ENCODE data around the gene CCK. TPM values are rescaled to one million over a fixed set of nuclear protein-coding genes. Genes with fewer than 3 reads are reported as not detected.
A peak's percentile ranks its signal among the peaks of the same experiment; 100 is the strongest.

CCK gene
- total RNA-seq, 1 experiment from 2014 or later = not detected

GRCh38 chr3:42213417-42213816, 52.6 kb downstream of the CCK start:
- H3K4me1 ChIP-seq (ENCODE audit: insufficient read depth, low read length) = peaks cover 15% of the 10 kb centered on the region; the same call in 1 of the 2 replicates
- ChIA-PET POLR2A (ENCODE audit: unreplicated experiment) (no interaction called here), CTCF (no interaction called here)
- no peak overlapping the region for H3K9ac ChIP-seq (ENCODE audit: low read length)
- H2AFZ ChIP-seq (ENCODE audit: low read length) = no peak overlapping the region
- no peaks in the 10 kb centered on the region for H4K20me1 ChIP-seq (ENCODE audit: low read length)
- H3K27ac ChIP-seq (ENCODE audit: low read length) = no peak overlapping the region
- no peaks in the 10 kb centered on the region for H3K79me2 ChIP-seq (ENCODE audit: low read length)
- intact Hi-C loops (cut with micrococcal nuclease) = no loop called here
- H3K27me3 ChIP-seq (ENCODE audit: low read length) = no peaks in the 10 kb centered on the region
- ATAC-seq = peak; percentile 58
- no peak for DNase-seq
- H3K9me2 ChIP-seq (replicated peaks; ENCODE audit: low read length) = no peaks in the 10 kb centered on the region
- TF ChIP-seq EZH2 (IDR thresholded peaks at IDR 0.05; ENCODE audit: low read length, unreplicated experiment) (no peak), CTCF (conservative IDR thresholded peaks at IDR 0.05; ENCODE audit: low read depth, low read length) (no peak), EZH2phosphoT487 (IDR thresholded peaks at IDR 0.05; ENCODE audit: borderline replicate concordance, low read length) (no peak)
- no peak overlapping the region for H3K4me3 ChIP-seq (ENCODE audit: low read length)
- no peaks in the 10 kb centered on the region for H3K9me3 ChIP-seq (ENCODE audit: low read length)
- no TSS peak for BruUV-seq (replicated peaks)
- no peak overlapping the region for H3K4me2 ChIP-seq (ENCODE audit: low read length)
- no peaks in the 10 kb centered on the region for H3F3A ChIP-seq (ENCODE audit: low read length, unreplicated experiment)
- no peaks in the 10 kb centered on the region for H3K36me3 ChIP-seq (ENCODE audit: low read depth, low read length)

GRCh38 chr3:42210726-42211125, 55.3 kb downstream of the CCK start:
- Histone ChIP-seq H3K4me2 (ENCODE audit: low read length) (no peak overlapping the region), H3K4me1 (ENCODE audit: insufficient read depth, low read length) (peaks cover 15% of the 10 kb centered on the region; the same call in 1 of the 2 replicates), H3K9me3 (ENCODE audit: low read length) (no peaks in the 10 kb centered on the region), H3K9ac (ENCODE audit: low read length) (no peak overlapping the region), H3K27ac (ENCODE audit: low read length) (no peak overlapping the region), H3K4me3 (ENCODE audit: low read length) (no peak overlapping the region), H3K27me3 (ENCODE audit: low read length) (no peaks in the 10 kb centered on the region), H2AFZ (ENCODE audit: low read length) (no peak overlapping the region), H3F3A (ENCODE audit: low read length, unreplicated experiment) (no peaks in the 10 kb centered on the region), H3K9me2 (replicated peaks; ENCODE audit: low read length) (no peaks in the 10 kb centered on the region), H4K20me1 (ENCODE audit: low read length) (no peaks in the 10 kb centered on the region), H3K36me3 (ENCODE audit: low read depth, low read length) (no peaks in the 10 kb centered on the region), H3K79me2 (ENCODE audit: low read length) (no peaks in the 10 kb centered on the region)
- POLR2A ChIA-PET (ENCODE audit: unreplicated experiment) = no interaction called here
- intact Hi-C loops (cut with micrococcal nuclease) = no loop called here
- no TSS peak for BruUV-seq (replicated peaks)
- CTCF ChIA-PET = interaction anchor here (0.8 kb wide), 1 partner anchor 20 kb away, joined by 3 read pairs; no protein-coding TSS in a partner anchor
- DNase-seq = no peak
- no peak for ATAC-seq
- TF ChIP-seq EZH2 (IDR thresholded peaks at IDR 0.05; ENCODE audit: low read length, unreplicated experiment) (no peak), EZH2phosphoT487 (IDR thresholded peaks at IDR 0.05; ENCODE audit: borderline replicate concordance, low read length) (no peak), CTCF (conservative IDR thresholded peaks at IDR 0.05; ENCODE audit: low read depth, low read length) (no peak)

GRCh38 chr3:42209917-42210316, 56.1 kb downstream of the CCK start:
- no peaks in the 10 kb centered on the region for H3K9me2 ChIP-seq (replicated peaks; ENCODE audit: low read length)
- no peak for TF ChIP-seq EZH2phosphoT487 (IDR thresholded peaks at IDR 0.05; ENCODE audit: borderline replicate concordance, low read length)
- no peak for TF ChIP-seq CTCF (conservative IDR thresholded peaks at IDR 0.05; ENCODE audit: low read depth, low read length)
- TF ChIP-seq EZH2 (IDR thresholded peaks at IDR 0.05; ENCODE audit: low read length, unreplicated experiment) = no peak
- no peaks in the 10 kb centered on the region for H3K79me2 ChIP-seq (ENCODE audit: low read length)
- no peak for ATAC-seq
- no peaks in the 10 kb centered on the region for H3K9me3 ChIP-seq (ENCODE audit: low read length)
- intact Hi-C loops (cut with micrococcal nuclease) = no loop called here
- H3K4me3 ChIP-seq (ENCODE audit: low read length) = no peak overlapping the region
- no peak for DNase-seq
- no peaks in the 10 kb centered on the region for H3F3A ChIP-seq (ENCODE audit: low read length, unreplicated experiment)
- H4K20me1 ChIP-seq (ENCODE audit: low read length) = no peaks in the 10 kb centered on the region
- H3K36me3 ChIP-seq (ENCODE audit: low read depth, low read length) = no peaks in the 10 kb centered on the region
- ChIA-PET POLR2A (ENCODE audit: unreplicated experiment) (no interaction called here), CTCF (no interaction called here)
- no peak overlapping the region for H2AFZ ChIP-seq (ENCODE audit: low read length)
- H3K27me3 ChIP-seq (ENCODE audit: low read length) = no peaks in the 10 kb centered on the region
- H3K27ac ChIP-seq (ENCODE audit: low read length) = no peak overlapping the region
- no TSS peak for BruUV-seq (replicated peaks)
- H3K9ac ChIP-seq (ENCODE audit: low read length) = no peak overlapping the region
- H3K4me1 ChIP-seq (ENCODE audit: insufficient read depth, low read length) = peaks cover 15% of the 10 kb centered on the region; the same call in 1 of the 2 replicates
- H3K4me2 ChIP-seq (ENCODE audit: low read length) = no peak overlapping the region

Other genes starting within 250 kb of the CCK start
- 23.4 and 29.0 TPM in 2 replicates for gene TRAK1, start 174.8 kb downstream of the CCK start, total RNA-seq (2014; rRNA removed)
- not detected in 2 replicates for gene LYZL4, start 144.4 kb upstream of the CCK start, total RNA-seq (2014; rRNA removed)
- 3.7 and 7.0 TPM in 2 replicates for gene VIPR1, start 236.5 kb upstream of the CCK start, total RNA-seq (2014; rRNA removed)